Right lobe of liver (tissue), 6 donors: ENCODE results near the gene CLEC16A. TPM values are rescaled to one million over a fixed set of nuclear protein-coding genes. Genes with fewer than 3 reads are reported as not detected.
A peak's percentile ranks its signal among the peaks of the same experiment; 100 is the strongest.

Source experiments
- ATAC-seq, 4 donors: fragments of 200-7000 bp; cut with Tn5 transposase; one replicate each; pipeline ENCODE4 v1.9.1; 2020; ENCODE audit warnings: mild to moderate bottlenecking in 4 of 4, moderate library complexity in 4 of 4
- DNase-seq, 3 donors: peaks; one replicate each; pipeline ENCODE4 v3.0.0-alpha.2; 2020
- H3K27ac ChIP-seq, 3 donors: fragments of 200-600 bp; one replicate each; pipeline ENCODE4 v1.8.0; 2022
- H3K27me3 ChIP-seq, 2 donors: fragments of 200-600 bp; one replicate each; pipeline ENCODE4 v1.8.0; 2022
- H3K36me3 ChIP-seq, 4 donors: fragments of 200-600 bp; sonication (generic) in 1 of 4; one replicate each; pipeline versions ENCODE4 v1.5.1 to v1.8.0; 2017 to 2022; ENCODE audit warnings: control low read depth in 1 of 4
- H3K4me1 ChIP-seq, 4 donors: fragments of 200-600 bp; sonication (generic) in 1 of 4; one replicate each; pipeline versions ENCODE4 v1.5.1 to v1.8.0; 2017 to 2022; ENCODE audit warnings: control low read depth in 1 of 4
- H3K4me3 ChIP-seq, 3 donors: fragments of 200-600 bp; one replicate each; pipeline ENCODE4 v1.8.0; 2022
- H3K9me3 ChIP-seq, 4 donors: fragments of 200-600 bp; sonication (generic) in 1 of 4; one replicate each; pipeline versions ENCODE4 v1.5.1 to v1.8.0; 2017 to 2022; ENCODE audit warnings: control low read depth in 1 of 4
- CTCF ChIP-seq, 4 donors: fragments of 200-600 bp in 3 of 4; fragments of 450-650 bp in 1 of 4; IDR thresholded peaks; one replicate each; pipeline versions ENCODE4 v1.5.1 to v1.8.0; 2016 to 2022; ENCODE audit warnings: antibody characterized with exemption in 4 of 4, mild to moderate bottlenecking in 2 of 4
- POLR2A ChIP-seq: fragments of 450-650 bp; IDR thresholded peaks from one replicate; pipeline ENCODE4 v1.6.1; 2017; ENCODE audit warnings: antibody characterized with exemption, mild to moderate bottlenecking
- WGBS: methylation state at CpG from one replicate; pipeline ENCODE4 v1.1.6; 2018; ENCODE audit warnings: low coverage, low lambda C conversion rate; ENCODE audit not compliant: insufficient coverage; ENCODE audit errors: missing lambda C conversion rate; 5-methylcytosine and 5-hydroxymethylcytosine counted together
- intact Hi-C, 2 donors: fragments of 100-400 bp; cut with DNase I; formaldehyde crosslinking; loops; one replicate each; pipeline versions ENCODE4 v1.11.2 to v1.14.1; 2022
- total RNA-seq, 6 experiments: library from RNA; depleted of rRNA in 2 of 6; stranded (reverse); fragments of >200 nt in 2 of 6; fragmentation: NEBNext Ultra II Directional in 3 of 6; extraction: Animal tissue kit (Norgen Biotek cat#: 25700) in 3 of 6; gene quantifications; one replicate each; pipeline versions ENCODE4 v1.1.0 to v1.2.4, GENCODE V29; 2016 to 2023
- donor health status: DM: no; HTN: yes; CAD: no.
- donor health status: DM: no; HTN: no; CAD: no.
- donor health status: DM: no; HTN: no; CAD: no.
- donor health status: DM: no; HTN: yes; CAD: no.
- donor health status: DM: no; HTN: yes; CAD: no.

CLEC16A gene
- total RNA-seq, 6 experiments from 2014 or later: 15.2 to 25.9 (median 19.8) TPM

GRCh38 chr16:11022002-11022401, 77.6 kb downstream of the CLEC16A start:
- no peaks in the 10 kb centered on the region for H3K9me3 ChIP-seq
- WGBS: 92% methylated on average over 2 of the region's 3 CpGs
- H3K4me1 ChIP-seq: no peaks in the 10 kb centered on the region
- DNase-seq (no peak), ATAC-seq (no peak)
- H3K36me3 ChIP-seq: peaks cover 0 to 13% (median 4%) of the 10 kb centered on the region in 4 donors
- intact Hi-C loops: no loop called here
- H3K27ac ChIP-seq: no peak overlapping the region
- no peak overlapping the region for H3K4me3 ChIP-seq
- no peak for TF ChIP-seq CTCF (IDR thresholded peaks at IDR 0.05)
- TF ChIP-seq POLR2A: no peak
- no peaks in the 10 kb centered on the region for H3K27me3 ChIP-seq

- no peak for ATAC-seq
- Histone ChIP-seq H3K36me3 (peaks cover 0 to 16% (median 4%) of the 10 kb centered on the region in 4 donors), H3K27ac (no peak overlapping the region), H3K27me3 (no peaks in the 10 kb centered on the region), H3K9me3 (no peaks in the 10 kb centered on the region), H3K4me3 (no peak overlapping the region), H3K4me1 (no peaks in the 10 kb centered on the region)
- no peak for DNase-seq
- TF ChIP-seq POLR2A (no peak), CTCF (IDR thresholded peaks at IDR 0.05) (no peak)
- intact Hi-C loops: no loop called here
- WGBS: 86% methylated on average over 2 of the region's 3 CpGs
Measured at GRCh38 chr16:11023262-11024039, 79.1 kb downstream of the CLEC16A start.

- no peak overlapping the region for H3K4me3 ChIP-seq
- intact Hi-C loops: no loop called here
Measured at GRCh38 chr16:11024333-11025053, 80.1 kb downstream of the CLEC16A start.

GRCh38 chr16:11025120-11025531, 80.8 kb downstream of the CLEC16A start:
- H3K4me3 ChIP-seq: no peak overlapping the region
- H3K27me3 ChIP-seq: no peaks in the 10 kb centered on the region
- ATAC-seq (no peak), DNase-seq (no peak)
- H3K27ac ChIP-seq: no peak overlapping the region
- H3K36me3 ChIP-seq: peaks cover 0 to 24% (median 4%) of the 10 kb centered on the region in 4 donors
- 58% methylated on average over 2 of the region's 3 CpGs for WGBS
- H3K4me1 ChIP-seq: no peaks in the 10 kb centered on the region
- intact Hi-C loops: no loop called here
- no peak for TF ChIP-seq POLR2A
- TF ChIP-seq CTCF (IDR thresholded peaks at IDR 0.05): no peak
- H3K9me3 ChIP-seq: no peaks in the 10 kb centered on the region

More at GRCh38 chr16:11024333-11025053, 80.1 kb downstream of the CLEC16A start:
- Histone ChIP-seq H3K36me3 (peaks cover 0 to 23% (median 4%) of the 10 kb centered on the region in 4 donors), H3K9me3 (no peaks in the 10 kb centered on the region), H3K4me1 (no peaks in the 10 kb centered on the region), H3K27me3 (no peaks in the 10 kb centered on the region), H3K27ac (no peak overlapping the region)
- TF ChIP-seq CTCF (IDR thresholded peaks at IDR 0.05) (no peak), POLR2A (no peak)
- WGBS: 54% methylated on average over 2 of the region's 9 CpGs
- ATAC-seq (peak in 1 of 4 donors; percentile 89), DNase-seq (no peak)
